NOMO-1 treated with DMSO at 0.1 percent for 48 hours (cell line): ENCODE data around the gene PCSK5.

Source experiments
- DNase-seq: peaks from one replicate; lab custom pipeline; 2025; ENCODE audit not compliant: unreplicated experiment; lab: John Stamatoyannopoulos, UW

PCSK5 gene

DNA sequence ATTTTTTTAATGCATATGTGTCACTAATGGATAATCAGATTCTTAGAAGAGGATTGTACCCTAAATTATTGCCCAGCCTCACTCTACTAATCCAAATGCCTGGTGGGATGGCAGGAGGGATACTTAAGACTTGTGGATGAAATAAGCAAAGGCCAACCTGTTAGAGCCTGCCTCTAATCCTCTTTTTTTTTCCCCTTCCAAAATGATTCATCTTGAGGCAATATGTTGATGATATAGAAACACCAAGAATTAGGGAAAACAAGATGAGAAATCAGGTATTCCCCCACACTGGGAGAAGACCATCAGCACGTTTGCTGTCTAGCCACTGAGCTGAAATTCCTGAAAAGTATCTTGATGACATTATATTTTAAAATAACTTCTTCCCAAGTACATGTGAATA, 451.7 kb downstream of the PCSK5 start:
- DNase-seq = no peak

- no peak for DNase-seq
Observed at GRCh38 chr9:76342858-76343257, 452.4 kb downstream of the PCSK5 start.

DNA sequence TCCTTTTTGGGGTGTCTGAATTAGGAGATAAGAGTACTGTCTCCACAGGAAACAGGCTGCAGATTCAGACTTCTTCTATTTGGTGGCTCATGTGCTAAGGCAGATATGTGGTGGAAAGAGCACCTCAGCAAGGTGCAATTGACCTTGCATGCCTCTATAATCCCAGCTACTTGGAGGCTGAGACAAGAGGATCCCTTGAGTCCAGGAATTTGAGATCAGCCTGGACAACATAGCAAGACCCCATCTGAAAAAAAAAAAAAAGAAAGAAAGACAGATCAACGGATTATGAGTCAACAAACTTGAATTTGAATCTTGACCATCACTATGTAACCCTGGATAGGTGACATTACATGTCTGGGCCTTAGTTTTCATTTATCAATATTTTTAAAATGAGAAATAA, 459.4 kb downstream of the PCSK5 start:
- no peak for DNase-seq

DNA sequence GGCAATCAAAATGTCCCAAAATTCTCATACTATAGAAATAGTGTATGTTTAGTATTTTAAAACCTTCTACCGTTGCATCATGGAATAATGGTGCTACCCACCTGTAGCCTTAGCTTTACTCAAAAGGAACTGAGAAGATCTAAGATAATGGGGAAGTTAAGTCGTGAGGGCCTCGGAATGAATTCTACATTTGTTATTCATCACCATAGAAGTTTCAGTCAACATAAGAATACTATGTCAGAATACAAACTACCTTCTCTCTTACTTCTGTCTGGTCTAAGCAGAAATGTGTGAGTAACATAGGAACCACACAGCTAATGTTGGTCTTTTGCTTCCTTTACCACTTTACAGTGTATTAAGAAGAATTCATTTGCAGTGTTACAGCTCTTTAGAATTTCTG, 460.5 kb downstream of the PCSK5 start:
- peak; percentile 7 for DNase-seq

DNA sequence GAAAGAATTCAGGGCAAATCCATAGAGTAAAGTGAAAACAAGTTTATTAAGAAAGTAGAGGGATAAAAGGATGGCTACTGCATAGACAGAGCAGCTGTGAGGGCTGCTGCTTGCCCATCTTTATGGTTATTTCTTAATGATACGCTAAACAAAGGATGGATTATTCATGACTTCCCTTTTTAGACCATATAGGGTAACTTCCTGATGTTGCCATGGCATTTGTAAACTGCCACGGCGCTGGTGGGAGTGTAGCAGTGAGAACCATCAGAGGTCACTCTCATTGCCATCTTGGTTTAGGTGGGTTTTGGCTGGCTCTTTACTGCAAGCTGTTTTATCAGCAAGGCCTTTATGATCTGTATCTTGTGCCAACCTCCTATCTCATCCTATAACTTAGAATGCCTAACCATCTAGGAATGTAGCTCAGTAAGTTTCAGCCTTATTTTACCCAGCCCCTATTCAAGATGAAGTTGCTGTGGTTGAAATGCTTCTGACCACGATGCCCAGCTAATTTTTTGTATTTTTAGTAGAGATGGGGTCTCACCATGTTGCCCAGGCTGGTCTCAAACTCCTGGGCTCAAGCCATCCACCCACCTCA, 461.6 kb downstream of the PCSK5 start:
- peak; percentile 49 for DNase-seq

DNA sequence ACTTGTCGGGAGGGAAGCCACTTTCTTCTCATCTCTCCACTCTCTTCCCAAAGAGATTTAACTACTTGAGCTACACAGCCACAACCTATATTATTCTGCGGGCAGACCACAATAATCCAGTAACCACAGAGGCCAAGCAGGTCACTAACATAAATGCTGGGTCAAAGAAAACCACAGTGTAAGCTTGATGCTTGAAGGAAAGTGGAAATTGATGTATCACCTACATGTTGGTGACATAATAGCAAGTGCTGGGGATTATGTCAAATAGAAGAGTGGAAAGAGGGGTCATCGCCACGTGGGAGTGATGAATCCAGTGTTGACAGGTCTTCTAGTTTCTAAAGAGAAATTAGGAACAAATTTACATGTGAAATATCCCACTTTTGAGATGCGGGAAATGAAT, 462.8 kb downstream of the PCSK5 start:
- peak; percentile 48 for DNase-seq

DNA sequence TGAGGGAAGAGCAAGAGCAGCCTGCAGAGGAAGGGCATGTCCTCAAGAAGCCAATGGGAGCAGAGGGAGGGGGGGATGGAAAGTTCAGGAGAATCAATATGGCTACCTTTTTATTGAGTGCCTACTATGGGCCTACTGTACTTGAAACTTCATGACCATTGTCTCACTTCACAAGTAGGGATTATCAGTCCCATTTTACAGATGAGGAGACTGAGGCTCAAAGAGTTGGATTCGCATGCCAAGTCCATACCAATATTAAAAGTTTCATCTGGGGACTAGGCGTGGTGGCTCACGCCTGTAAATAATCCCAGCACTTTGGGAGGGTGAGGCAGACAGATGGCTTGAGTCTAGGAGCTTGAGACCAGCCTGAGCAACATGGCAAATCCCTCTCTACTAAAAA, 463.7 kb downstream of the PCSK5 start:
- no peak for DNase-seq

DNA sequence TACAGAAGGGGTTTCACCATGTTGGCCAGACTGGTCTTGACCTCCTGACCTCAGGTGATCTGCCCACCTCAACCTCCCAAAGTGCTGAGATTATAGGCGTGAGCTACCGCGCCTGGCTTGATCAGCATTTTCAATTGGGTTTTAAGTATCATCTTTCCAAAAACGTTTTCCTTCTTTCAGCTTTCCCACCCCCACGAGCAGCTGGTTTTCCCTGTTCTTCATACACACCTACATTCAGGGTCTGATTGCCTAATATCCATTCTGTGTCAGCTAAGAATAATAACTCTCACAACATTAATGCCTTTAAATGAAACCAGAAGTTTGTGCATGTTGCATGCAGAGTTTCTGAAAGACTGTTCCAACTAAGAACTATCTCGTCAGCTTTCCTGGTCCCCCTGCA, 465.4 kb downstream of the PCSK5 start:
- DNase-seq = no peak

DNA sequence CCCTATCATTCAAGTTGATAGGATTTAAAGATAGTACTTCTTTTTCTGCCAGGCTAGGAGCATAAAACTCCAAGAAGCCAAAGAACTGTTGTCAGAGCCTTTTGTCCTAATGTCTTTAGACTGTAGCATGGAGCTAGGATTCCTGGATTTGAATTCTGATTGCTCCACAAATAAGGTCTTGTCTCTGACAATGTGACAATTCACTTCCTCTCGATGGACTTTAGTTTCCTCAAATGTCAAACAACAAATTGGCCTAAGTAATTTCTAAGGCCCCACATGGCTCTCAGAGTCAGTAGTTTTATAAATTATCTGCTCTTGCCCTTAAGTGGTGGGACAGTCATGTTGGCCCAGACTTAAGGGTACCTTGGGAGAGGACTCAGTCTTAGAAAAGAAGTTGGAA, 467.1 kb downstream of the PCSK5 start:
- DNase-seq = peak; percentile 0

- peak; percentile 72 for DNase-seq
Observed at GRCh38 chr9:76358628-76359280, 468.3 kb downstream of the PCSK5 start.

- DNase-seq = no peak
Observed at GRCh38 chr9:76359365-76359764, 468.9 kb downstream of the PCSK5 start.

GRCh38 chr9:76359766-76360165, 469.3 kb downstream of the PCSK5 start:
- no peak for DNase-seq

DNA sequence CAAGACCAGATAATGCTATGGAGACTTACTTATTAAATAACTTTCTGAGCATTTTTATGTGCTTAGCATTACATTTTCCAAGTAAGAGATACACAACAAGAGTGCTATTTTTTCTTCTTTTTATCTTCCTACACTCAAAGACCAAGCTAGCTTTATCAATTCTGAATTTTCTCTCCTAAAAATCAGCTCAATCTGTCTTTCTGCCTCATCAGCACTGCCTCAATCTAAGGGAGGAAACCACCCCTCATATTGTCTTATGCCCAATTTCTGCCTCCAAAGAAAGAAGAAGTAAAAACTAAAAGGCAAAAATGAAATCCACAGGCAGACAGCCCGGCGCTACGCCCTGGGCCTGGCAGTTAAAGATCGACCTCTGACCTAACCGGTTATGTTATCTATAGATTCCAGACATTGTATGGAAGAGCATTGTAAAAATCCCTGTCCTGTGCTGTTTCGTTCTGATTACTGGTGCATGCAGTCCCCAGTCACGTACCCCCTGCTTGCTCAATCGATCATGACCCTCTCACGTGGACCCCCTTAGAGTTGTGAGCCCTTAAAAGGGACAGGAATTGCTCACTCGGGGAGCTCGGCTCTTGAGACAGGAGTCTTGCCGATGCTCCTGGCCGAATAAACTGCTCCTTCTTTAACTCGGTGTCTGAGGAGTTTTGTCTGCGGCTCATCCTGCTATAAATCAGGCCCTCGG, 472.0 kb downstream of the PCSK5 start:
- peak; percentile 1 for DNase-seq

GRCh38 chr9:76363032-76363395, 472.5 kb downstream of the PCSK5 start:
- no peak for DNase-seq

DNA sequence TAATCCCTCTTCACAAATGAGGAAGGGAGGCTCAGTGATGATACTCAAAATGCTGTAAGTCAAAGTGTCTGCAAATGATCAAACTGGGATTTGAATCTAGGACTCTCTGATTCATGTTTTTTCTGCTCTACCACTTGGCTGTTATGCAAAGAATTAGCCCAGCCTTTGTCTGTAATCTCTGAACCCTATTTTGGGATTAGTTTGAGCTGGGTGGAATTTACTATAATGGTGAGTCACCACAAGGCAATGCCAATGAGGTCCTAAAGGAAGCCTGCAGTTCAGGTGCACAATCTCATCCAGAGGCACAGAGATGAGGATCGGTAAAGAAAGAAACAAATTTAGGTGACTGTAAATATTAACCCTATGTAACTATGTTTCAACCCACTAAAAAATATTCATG, 474.6 kb downstream of the PCSK5 start:
- DNase-seq = no peak

GRCh38 chr9:76366275-76366674, 475.8 kb downstream of the PCSK5 start:
- DNase-seq = peak; percentile 33

- no peak for DNase-seq
Observed at GRCh38 chr9:76369583-76369982, 479.1 kb downstream of the PCSK5 start.

- no peak for DNase-seq
Observed at GRCh38 chr9:76370396-76371023, 480.0 kb downstream of the PCSK5 start.

- no peak for DNase-seq
Observed at GRCh38 chr9:76371901-76372300, 481.4 kb downstream of the PCSK5 start.

GRCh38 chr9:76372336-76372735, 481.9 kb downstream of the PCSK5 start:
- DNase-seq = peak; percentile 40

DNA sequence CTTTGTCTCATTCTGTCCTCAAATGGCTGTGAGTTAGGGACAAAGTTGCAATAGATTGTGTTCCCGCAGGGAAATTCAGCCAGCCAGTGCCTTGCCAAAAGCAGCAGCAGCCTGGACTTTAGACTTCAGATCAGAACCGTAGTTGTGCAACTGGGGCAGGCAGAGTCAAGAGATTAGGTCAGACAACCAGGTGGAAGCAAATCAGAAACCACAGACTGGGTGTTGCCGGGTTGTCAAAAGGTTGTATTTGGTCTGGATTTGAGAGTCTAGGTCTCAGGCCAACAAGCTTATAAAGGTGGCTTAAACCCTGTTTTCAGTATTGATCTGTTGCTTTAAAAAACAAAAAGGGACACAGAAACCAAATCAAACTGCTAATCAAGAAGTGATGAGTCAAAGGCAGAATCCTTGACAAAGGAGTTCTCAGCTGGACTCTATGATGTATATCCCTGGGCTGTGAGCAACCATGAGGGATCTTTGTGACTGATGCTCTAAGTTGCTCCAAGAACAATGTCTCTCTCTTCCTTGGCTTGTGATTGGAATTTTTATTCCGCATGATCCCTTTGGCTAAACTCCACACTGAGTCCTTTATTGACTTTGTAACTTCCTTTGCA, 482.8 kb downstream of the PCSK5 start:
- peak; percentile 2 for DNase-seq
